WTC11 (cell line): ENCODE data around the gene PIMREG. TPM values are rescaled to one million over a fixed set of nuclear protein-coding genes. Genes with fewer than 3 reads are reported as not detected.

Experiments
- ATAC-seq: fragments of 200-7000 bp; cut with Tn5 transposase; 2 replicates; pipeline ENCODE4 v1.10.0; 2021; ENCODE audit warnings: mild to moderate bottlenecking, moderate library complexity
- CTCF ChIA-PET: fragments of 300-600 bp; sonication (Branson Sonifier 250); formaldehyde crosslinking; loops from one replicate; lab custom pipeline; 2021; ENCODE audit warnings: antibody characterized with exemption; lab: Charles Lee
- POLR2A ChIA-PET: fragments of 350-600 bp; sonication (Branson Sonifier 250); formaldehyde crosslinking; loops from one replicate; lab custom pipeline; 2021; ENCODE audit warnings: antibody characterized with exemption; lab: Charles Lee
- DNase-seq: peaks from one replicate; pipeline ENCODE4 v3.0.0; 2021; ENCODE audit warnings: low spot score
- H3K27ac Mint-ChIP-seq: 2 replicates; pipeline ENCODE4 v1.8.0; 2021; ENCODE audit warnings: mixed read lengths
- H3K27me3 Mint-ChIP-seq: 2 replicates; pipeline ENCODE4 v1.8.0; 2021; ENCODE audit warnings: low read depth, mild to moderate bottlenecking, moderate library complexity, mixed read lengths
- H3K36me3 Mint-ChIP-seq: 2 replicates; pipeline ENCODE4 v1.8.0; 2021; ENCODE audit warnings: mixed read lengths
- H3K4me1 Mint-ChIP-seq: 2 replicates; pipeline ENCODE4 v1.8.0; 2022; ENCODE audit warnings: mixed read lengths
- H3K4me3 Mint-ChIP-seq: 2 replicates; pipeline ENCODE4 v1.8.0; 2021; ENCODE audit warnings: mild to moderate bottlenecking, moderate library complexity, mixed read lengths
- H3K9me3 Mint-ChIP-seq: 2 replicates; pipeline ENCODE4 v1.8.0; 2021; ENCODE audit warnings: mixed read lengths
- CBFB ChIP-seq: sonication (generic); formaldehyde crosslinking; IDR thresholded peaks from 2 replicates; pipeline ENCODE4 v1.8.1; 2022; ENCODE audit warnings: mild to moderate bottlenecking, low read depth, missing genetic modification reagents
- CREM ChIP-seq: sonication (generic); formaldehyde crosslinking; IDR thresholded peaks from 2 replicates; pipeline ENCODE4 v1.8.1; 2022; ENCODE audit warnings: mild to moderate bottlenecking, missing genetic modification reagents, moderate library complexity
- EMX1 ChIP-seq: fragments of 250-450 bp; sonication (Bioruptor Pico); IDR thresholded peaks from 2 replicates; pipeline ENCODE4 v1.8.0; 2021; ENCODE audit warnings: mild to moderate bottlenecking
- GTF2I ChIP-seq: fragments of 250-450 bp; sonication (Bioruptor Pico); conservative IDR thresholded peaks from 2 replicates; pipeline ENCODE4 v1.4.0; 2021; ENCODE audit warnings: mild to moderate bottlenecking
- HMGA2 ChIP-seq: fragments of 250-450 bp; sonication (Bioruptor Pico); IDR thresholded peaks from 2 replicates; pipeline ENCODE4 v1.4.0; 2021; ENCODE audit warnings: mild to moderate bottlenecking, moderate library complexity
- JAZF1 ChIP-seq: fragments of 250-450 bp; sonication (Bioruptor Pico); IDR thresholded peaks from 2 replicates; pipeline ENCODE4 v1.9.0; 2021; ENCODE audit warnings: moderate library complexity, mild to moderate bottlenecking, inconsistent platforms
- MYBL2 ChIP-seq: sonication (generic); formaldehyde crosslinking; IDR thresholded peaks from 2 replicates; pipeline ENCODE4 v1.8.1; 2023; ENCODE audit warnings: mild to moderate bottlenecking, moderate library complexity, missing genetic modification reagents
- NFYB ChIP-seq: sonication (generic); formaldehyde crosslinking; conservative IDR thresholded peaks from 2 replicates; pipeline ENCODE4 v1.8.0; 2022; ENCODE audit warnings: low read depth, missing genetic modification reagents
- NR2C2 ChIP-seq: sonication (generic); formaldehyde crosslinking; IDR thresholded peaks from 2 replicates; pipeline ENCODE4 v1.8.0; 2022; ENCODE audit warnings: mild to moderate bottlenecking, missing genetic modification reagents
- NR3C1 ChIP-seq: sonication (generic); formaldehyde crosslinking; conservative IDR thresholded peaks from 2 replicates; pipeline ENCODE4 v1.8.1; 2023; ENCODE audit warnings: low read depth, mild to moderate bottlenecking, missing genetic modification reagents
- OVOL2 ChIP-seq: fragments of 250-450 bp; sonication (Bioruptor Pico); IDR thresholded peaks from 2 replicates; pipeline ENCODE4 v1.9.0; 2021; ENCODE audit warnings: mild to moderate bottlenecking, borderline replicate concordance
- RELA ChIP-seq: sonication (generic); formaldehyde crosslinking; IDR thresholded peaks from 2 replicates; pipeline ENCODE4 v1.8.1; 2022; ENCODE audit warnings: missing genetic modification reagents, mild to moderate bottlenecking, borderline replicate concordance
- TEAD4 ChIP-seq: sonication (generic); formaldehyde crosslinking; IDR thresholded peaks from 2 replicates; pipeline ENCODE4 v1.8.0; 2022; ENCODE audit warnings: mild to moderate bottlenecking, missing genetic modification reagents
- ZNF121 ChIP-seq: sonication (generic); formaldehyde crosslinking; IDR thresholded peaks from 2 replicates; pipeline ENCODE4 v1.8.0; 2023; ENCODE audit warnings: missing genetic modification reagents
- ZNF396 ChIP-seq: fragments of 250-450 bp; sonication (Bioruptor Pico); IDR thresholded peaks from 2 replicates; pipeline ENCODE4 v1.8.0; 2021; ENCODE audit warnings: mild to moderate bottlenecking, moderate library complexity, borderline replicate concordance
- total RNA-seq: library from RNA; stranded (reverse); gene quantifications from 3 replicates; pipeline ENCODE4 v1.2.3, GENCODE V29; 2021
- TF ChIP-seq, protein P1 (sequence below): sonication (generic); formaldehyde crosslinking; conservative IDR thresholded peaks from 2 replicates; pipeline ENCODE4 v1.8.1; 2022; ENCODE audit warnings: mild to moderate bottlenecking, missing genetic modification reagents
- TF ChIP-seq, protein P2 (sequence below): sonication (generic); formaldehyde crosslinking; IDR thresholded peaks from 2 replicates; pipeline ENCODE4 v1.8.1; 2023; ENCODE audit warnings: mild to moderate bottlenecking, moderate library complexity, missing genetic modification reagents
- TF ChIP-seq, protein P3 (sequence below): fragments of 200-600 bp; IDR thresholded peaks from 2 replicates; pipeline ENCODE4 v1.8.0; 2022; ENCODE audit warnings: antibody characterized with exemption
- TF ChIP-seq, protein P4 (sequence below): sonication (generic); formaldehyde crosslinking; IDR thresholded peaks from 2 replicates; pipeline ENCODE4 v1.8.1; 2022; ENCODE audit warnings: low read depth, mild to moderate bottlenecking, moderate library complexity, missing genetic modification reagents, borderline replicate concordance
- TF ChIP-seq, protein P5 (sequence below): fragments of 250-450 bp; sonication (Bioruptor Pico); conservative IDR thresholded peaks from 2 replicates; pipeline ENCODE4 v1.9.0; 2021; ENCODE audit warnings: mild to moderate bottlenecking
- TF ChIP-seq, protein P6 (sequence below): sonication (generic); formaldehyde crosslinking; IDR thresholded peaks from 2 replicates; pipeline ENCODE4 v1.8.0; 2022; ENCODE audit warnings: mild to moderate bottlenecking, missing genetic modification reagents

PIMREG gene
- total RNA-seq, 1 experiment from 2014 or later: 92.2 TPM

DNA sequence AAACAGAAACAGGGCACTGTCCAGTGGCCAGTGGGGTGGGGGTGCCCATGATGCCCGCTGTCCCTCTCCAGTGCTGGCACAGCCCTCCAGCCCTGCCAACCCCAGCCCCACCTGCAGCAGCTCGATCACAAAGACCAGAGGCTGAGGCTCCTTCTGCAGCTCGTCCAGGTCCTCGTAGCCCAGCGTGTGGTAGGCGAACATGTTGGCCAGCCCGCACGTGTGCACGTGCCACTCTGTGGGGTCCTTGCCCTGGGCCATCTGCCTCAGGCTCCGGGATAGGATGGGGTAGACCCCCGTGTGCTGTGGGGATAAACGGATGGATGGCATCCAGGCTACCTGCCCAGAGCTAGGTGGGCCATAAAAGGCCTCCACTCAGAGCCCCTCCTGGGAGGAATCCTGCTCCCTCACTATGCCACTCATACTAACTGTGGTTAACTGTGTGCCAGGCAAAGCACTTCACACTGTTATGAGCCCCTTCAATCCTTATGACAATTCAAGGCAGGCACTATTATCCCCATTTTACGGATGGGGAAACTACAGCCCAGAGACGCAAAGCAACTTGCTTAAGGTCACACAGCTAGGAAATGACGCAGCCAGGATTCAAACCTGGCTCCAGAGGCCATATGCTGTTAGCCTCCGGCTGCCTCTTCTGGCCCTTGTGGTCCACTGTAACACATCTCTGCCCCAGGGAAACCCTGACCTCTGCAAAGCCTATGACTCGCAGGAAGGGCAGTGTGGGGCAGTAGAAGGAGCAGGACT lies 15.9 kb upstream of the PIMREG start (continued):
- TF ChIP-seq NR3C1 (no peak), TEAD4 (CRISPR knock-in tag) (no peak)
- TF ChIP-seq, all 79 proteins: peak for 0

DNA sequence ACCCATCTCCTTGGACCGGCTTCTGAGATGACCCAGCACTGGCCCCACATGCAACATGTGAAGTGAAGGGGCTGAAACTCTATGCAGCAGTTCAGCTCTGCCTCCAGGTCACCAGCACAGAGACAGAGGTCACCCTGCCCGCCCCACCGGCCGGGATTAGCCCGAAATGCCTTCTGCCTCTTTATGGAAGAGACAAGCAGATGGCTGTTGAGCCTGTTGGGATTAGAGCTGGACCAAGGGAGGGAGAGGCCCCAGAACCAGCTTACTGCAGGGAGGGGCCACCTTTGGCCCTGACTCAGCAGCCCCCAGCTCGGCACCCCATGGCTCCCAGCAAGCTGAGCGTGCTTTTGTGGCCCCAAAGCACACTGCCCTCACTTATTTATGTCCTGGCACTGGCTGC lies 15.0 kb upstream of the PIMREG start:
- Mint-ChIP-seq H3K9me3 (peaks cover 18% of the 10 kb centered on the region), H3K36me3 (peaks cover 11% of the 10 kb centered on the region), H3K4me3 (no peak overlapping the region)
- DNase-seq: no peak
- POLR2A ChIA-PET: no interaction called here
- TF ChIP-seq, protein P1, sequence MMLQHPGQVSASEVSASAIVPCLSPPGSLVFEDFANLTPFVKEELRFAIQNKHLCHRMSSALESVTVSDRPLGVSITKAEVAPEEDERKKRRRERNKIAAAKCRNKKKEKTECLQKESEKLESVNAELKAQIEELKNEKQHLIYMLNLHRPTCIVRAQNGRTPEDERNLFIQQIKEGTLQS (CRISPR knock-in tag): no peak
- TF ChIP-seq NR2C2 (CRISPR knock-in tag): no peak
- TF ChIP-seq HMGA2 (CRISPR knock-in tag): no peak
- TF ChIP-seq, all 79 proteins: peak for 0
- CTCF ChIA-PET: no interaction called here
- no peaks in the 10 kb centered on the region for H3K27me3 Mint-ChIP-seq
- ATAC-seq: no peak
- no peak overlapping the region for H3K27ac Mint-ChIP-seq
- no peaks in the 10 kb centered on the region for H3K4me1 Mint-ChIP-seq

DNA sequence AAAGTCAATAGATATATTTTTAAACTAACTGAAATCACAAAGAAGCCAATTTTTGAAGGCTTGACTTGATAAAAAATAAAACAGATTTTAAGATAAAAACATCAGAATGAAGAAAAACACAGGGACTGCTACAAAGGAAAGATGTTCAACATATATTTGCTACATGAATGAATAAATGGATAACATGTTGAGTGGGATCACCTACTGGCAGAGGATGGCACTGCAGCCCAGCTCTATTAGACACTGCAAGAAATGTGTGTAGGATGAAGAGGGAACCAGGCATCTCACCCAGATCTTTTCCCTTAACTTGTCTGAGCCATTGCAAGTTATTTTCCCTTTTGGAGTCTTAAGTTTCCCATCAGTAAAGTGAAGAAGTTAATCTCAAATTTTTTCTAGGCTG lies 13.5 kb upstream of the PIMREG start:
- peaks cover 11% of the 10 kb centered on the region for H3K36me3 Mint-ChIP-seq
- H3K27me3 Mint-ChIP-seq: no peaks in the 10 kb centered on the region
- CTCF ChIA-PET: interaction anchor here (0.5 kb wide), 1 partner anchor 593 kb away, joined by 3 read pairs; no protein-coding TSS in a partner anchor
- TF ChIP-seq, protein P2, sequence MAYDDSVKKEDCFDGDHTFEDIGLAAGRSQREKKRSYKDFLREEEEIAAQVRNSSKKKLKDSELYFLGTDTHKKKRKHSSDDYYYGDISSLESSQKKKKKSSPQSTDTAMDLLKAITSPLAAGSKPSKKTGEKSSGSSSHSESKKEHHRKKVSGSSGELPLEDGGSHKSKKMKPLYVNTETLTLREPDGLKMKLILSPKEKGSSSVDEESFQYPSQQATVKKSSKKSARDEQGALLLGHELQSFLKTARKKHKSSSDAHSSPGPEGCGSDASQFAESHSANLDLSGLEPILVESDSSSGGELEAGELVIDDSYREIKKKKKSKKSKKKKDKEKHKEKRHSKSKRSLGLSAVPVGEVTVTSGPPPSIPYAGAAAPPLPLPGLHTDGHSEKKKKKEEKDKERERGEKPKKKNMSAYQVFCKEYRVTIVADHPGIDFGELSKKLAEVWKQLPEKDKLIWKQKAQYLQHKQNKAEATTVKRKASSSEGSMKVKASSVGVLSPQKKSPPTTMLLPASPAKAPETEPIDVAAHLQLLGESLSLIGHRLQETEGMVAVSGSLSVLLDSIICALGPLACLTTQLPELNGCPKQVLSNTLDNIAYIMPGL (CRISPR knock-in tag): no peak
- TF ChIP-seq, protein P3, sequence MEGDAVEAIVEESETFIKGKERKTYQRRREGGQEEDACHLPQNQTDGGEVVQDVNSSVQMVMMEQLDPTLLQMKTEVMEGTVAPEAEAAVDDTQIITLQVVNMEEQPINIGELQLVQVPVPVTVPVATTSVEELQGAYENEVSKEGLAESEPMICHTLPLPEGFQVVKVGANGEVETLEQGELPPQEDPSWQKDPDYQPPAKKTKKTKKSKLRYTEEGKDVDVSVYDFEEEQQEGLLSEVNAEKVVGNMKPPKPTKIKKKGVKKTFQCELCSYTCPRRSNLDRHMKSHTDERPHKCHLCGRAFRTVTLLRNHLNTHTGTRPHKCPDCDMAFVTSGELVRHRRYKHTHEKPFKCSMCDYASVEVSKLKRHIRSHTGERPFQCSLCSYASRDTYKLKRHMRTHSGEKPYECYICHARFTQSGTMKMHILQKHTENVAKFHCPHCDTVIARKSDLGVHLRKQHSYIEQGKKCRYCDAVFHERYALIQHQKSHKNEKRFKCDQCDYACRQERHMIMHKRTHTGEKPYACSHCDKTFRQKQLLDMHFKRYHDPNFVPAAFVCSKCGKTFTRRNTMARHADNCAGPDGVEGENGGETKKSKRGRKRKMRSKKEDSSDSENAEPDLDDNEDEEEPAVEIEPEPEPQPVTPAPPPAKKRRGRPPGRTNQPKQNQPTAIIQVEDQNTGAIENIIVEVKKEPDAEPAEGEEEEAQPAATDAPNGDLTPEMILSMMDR: peak; percentile 37
- peaks cover 4% of the 10 kb centered on the region for H3K4me1 Mint-ChIP-seq
- no peak for ATAC-seq
- no peak overlapping the region for H3K4me3 Mint-ChIP-seq
- POLR2A ChIA-PET: no interaction called here
- no peak overlapping the region for H3K27ac Mint-ChIP-seq
- peaks cover 18% of the 10 kb centered on the region for H3K9me3 Mint-ChIP-seq
- DNase-seq: no peak

DNA sequence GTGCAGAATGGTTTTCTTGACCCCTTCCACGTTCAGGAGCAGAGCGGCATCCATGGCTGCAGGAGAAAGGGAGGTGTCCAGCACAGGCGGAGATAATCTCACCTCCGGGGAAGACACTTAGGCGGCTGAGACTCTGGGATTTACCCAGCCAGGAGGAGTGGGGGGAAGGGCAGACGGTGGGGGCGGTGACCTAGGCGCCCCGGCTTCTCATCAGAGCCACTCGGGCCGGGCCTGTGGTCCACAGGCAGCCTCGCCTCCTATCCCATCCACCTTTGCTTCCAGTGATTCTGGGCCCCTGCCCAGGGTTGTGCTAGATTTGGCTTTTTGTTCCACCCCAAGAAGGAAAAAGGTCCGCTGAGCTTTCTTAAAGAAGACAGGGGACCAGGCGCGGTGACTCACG lies 9.2 kb upstream of the PIMREG start, which contains the start of gene AIPL1:
Gene AIPL1 (minus strand): TSS at position 71 of the 400 bp plus-strand sequence. CDS start 17 bp downstream, at position 54.
- Mint-ChIP-seq H3K27ac (no peak within 1 kb of the TSS), H3K4me1 (peaks cover 35% of the 10 kb centered on the region), H3K9me3 (peaks cover 22% of the 10 kb centered on the region), H3K27me3 (0 out of 2 replicates have a peak, but pooled peaks cover 2% of the 10 kb centered on the region), H3K36me3 (peaks cover 11% of the 10 kb centered on the region), H3K4me3 (no peak within 1 kb of the TSS; the same call in 1 of the 2 replicates)
- CTCF ChIA-PET: interaction anchor here (0.9 to 2.4 kb wide), 15 partner anchors 10 to 894 kb away, joined by 3 to 15 read pairs (median 6); partner anchors contain the start of gene PIMREG
- no peak for DNase-seq
- no peak for TF ChIP-seq NR3C1
- TF ChIP-seq NFYB: no peak
- no peak for TF ChIP-seq RELA
- TF ChIP-seq, protein P4, sequence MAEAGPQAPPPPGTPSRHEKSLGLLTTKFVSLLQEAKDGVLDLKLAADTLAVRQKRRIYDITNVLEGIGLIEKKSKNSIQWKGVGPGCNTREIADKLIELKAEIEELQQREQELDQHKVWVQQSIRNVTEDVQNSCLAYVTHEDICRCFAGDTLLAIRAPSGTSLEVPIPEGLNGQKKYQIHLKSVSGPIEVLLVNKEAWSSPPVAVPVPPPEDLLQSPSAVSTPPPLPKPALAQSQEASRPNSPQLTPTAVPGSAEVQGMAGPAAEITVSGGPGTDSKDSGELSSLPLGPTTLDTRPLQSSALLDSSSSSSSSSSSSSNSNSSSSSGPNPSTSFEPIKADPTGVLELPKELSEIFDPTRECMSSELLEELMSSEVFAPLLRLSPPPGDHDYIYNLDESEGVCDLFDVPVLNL (CRISPR knock-in tag): no peak
- TF ChIP-seq GTF2I: no peak
- TF ChIP-seq JAZF1 (CRISPR knock-in tag): no peak
- no peak for TF ChIP-seq CBFB (CRISPR knock-in tag)
- TF ChIP-seq, protein P5, sequence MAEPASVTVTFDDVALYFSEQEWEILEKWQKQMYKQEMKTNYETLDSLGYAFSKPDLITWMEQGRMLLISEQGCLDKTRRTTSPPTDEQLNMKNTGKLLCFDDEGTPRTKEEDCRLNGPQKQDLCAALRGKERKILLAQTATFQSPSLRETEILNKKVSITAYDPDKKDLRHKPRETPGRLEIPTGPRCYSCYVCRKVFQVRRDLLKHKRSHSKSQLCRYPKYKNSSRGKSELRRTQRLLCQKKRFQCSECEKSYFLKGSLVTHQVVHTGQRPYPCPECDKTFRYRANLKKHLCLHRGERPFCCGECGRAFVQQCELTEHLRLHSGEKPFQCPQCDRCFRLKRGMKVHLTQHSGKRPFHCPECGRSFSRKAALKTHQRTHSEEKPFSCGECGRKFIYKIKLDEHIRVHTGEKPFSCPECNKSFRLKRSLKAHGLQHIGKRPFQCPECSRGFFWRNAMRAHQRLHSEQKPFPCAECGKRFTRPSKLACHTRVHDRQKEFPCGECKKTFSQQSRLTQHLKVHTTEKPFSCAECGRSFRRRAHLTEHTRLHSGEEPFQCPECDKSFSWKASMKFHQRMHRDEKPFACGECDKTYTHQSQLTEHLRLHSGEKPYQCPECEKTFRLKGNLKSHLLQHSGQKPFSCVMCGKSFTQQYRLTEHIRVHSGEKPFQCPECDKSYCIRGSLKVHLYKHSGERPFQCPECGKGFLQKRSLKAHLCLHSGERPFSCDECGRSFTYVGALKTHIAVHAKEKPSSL (CRISPR knock-in tag): no peak
- no peak for TF ChIP-seq EMX1 (CRISPR knock-in tag)
- no peak for TF ChIP-seq MYBL2 (CRISPR knock-in tag)
- TF ChIP-seq CREM (CRISPR knock-in tag): no peak
- TF ChIP-seq, protein P6, sequence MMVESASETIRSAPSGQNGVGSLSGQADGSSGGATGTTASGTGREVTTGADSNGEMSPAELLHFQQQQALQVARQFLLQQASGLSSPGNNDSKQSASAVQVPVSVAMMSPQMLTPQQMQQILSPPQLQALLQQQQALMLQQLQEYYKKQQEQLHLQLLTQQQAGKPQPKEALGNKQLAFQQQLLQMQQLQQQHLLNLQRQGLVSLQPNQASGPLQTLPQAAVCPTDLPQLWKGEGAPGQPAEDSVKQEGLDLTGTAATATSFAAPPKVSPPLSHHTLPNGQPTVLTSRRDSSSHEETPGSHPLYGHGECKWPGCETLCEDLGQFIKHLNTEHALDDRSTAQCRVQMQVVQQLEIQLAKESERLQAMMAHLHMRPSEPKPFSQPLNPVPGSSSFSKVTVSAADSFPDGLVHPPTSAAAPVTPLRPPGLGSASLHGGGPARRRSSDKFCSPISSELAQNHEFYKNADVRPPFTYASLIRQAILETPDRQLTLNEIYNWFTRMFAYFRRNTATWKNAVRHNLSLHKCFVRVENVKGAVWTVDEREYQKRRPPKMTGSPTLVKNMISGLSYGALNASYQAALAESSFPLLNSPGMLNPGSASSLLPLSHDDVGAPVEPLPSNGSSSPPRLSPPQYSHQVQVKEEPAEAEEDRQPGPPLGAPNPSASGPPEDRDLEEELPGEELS (CRISPR knock-in tag): no peak
- TF ChIP-seq ZNF121: no peak
- no peak for TF ChIP-seq ZNF396 (CRISPR knock-in tag)
- no peak for TF ChIP-seq OVOL2 (CRISPR knock-in tag)
- no peak for ATAC-seq
- POLR2A ChIA-PET: no interaction called here
